Caco-2 (cell line): ENCODE results near the gene C14orf180. TPM values are rescaled to one million over a fixed set of nuclear protein-coding genes. Genes with fewer than 3 reads are reported as not detected.

Source experiments
- BruUV-seq: library from RNA; stranded (reverse); fragments of 400-500 nt; replicated peaks from 2 replicates; lab custom pipeline; 2021; lab: Mats Ljungman, UMichigan
- CTCF ChIA-PET: fragments of 300-600 bp; sonication (Branson Sonifier 250); formaldehyde crosslinking; loops from one replicate; lab custom pipeline; 2022; ENCODE audit warnings: antibody characterized with exemption; lab: Charles Lee
- POLR2A ChIA-PET: fragments of 300-600 bp; sonication (Branson Sonifier 250); formaldehyde crosslinking; loops from one replicate; lab custom pipeline; 2022; ENCODE audit warnings: antibody characterized with exemption; lab: Charles Lee
- DNase-seq, 2 experiments: peaks; one replicate each; pipeline versions ENCODE4 v3.0.0 to v3.0.0-alpha.2; 2020 to 2022
- H3K27me3 ChIP-seq: replicated peaks from 2 replicates; pipeline ENCODE4 v1.6.0; 2011; ENCODE audit warnings: low read length; ENCODE audit not compliant: control insufficient read depth, insufficient read depth
- H3K36me3 ChIP-seq: 2 replicates; pipeline ENCODE4 v1.5.1; 2011; ENCODE audit warnings: low read length; ENCODE audit not compliant: control insufficient read depth, insufficient read depth
- H3K4me1 ChIP-seq: fragments of 250-450 bp; sonication (Bioruptor Pico); 2 replicates; pipeline ENCODE4 v1.5.1; 2020; ENCODE audit warnings: mild to moderate bottlenecking
- H3K4me3 ChIP-seq: 2 replicates; pipeline ENCODE4 v1.5.1; 2011; ENCODE audit warnings: low read depth, mild to moderate bottlenecking, control low read depth, low read length
- H3K9me3 ChIP-seq: fragments of 250-450 bp; sonication (Bioruptor Pico); 2 replicates; pipeline ENCODE4 v1.5.1; 2020; ENCODE audit warnings: mild to moderate bottlenecking, moderate library complexity
- H3K27ac Mint-ChIP-seq: one replicate; pipeline ENCODE4 v1.8.0; 2022; ENCODE audit warnings: mixed read lengths; ENCODE audit not compliant: unreplicated experiment
- H3K27me3 Mint-ChIP-seq: one replicate; pipeline ENCODE4 v1.8.0; 2022; ENCODE audit warnings: mixed read lengths; ENCODE audit not compliant: insufficient read depth, unreplicated experiment
- H3K36me3 Mint-ChIP-seq: one replicate; pipeline ENCODE4 v1.8.0; 2022; ENCODE audit warnings: mild to moderate bottlenecking, mixed read lengths; ENCODE audit not compliant: insufficient read depth, unreplicated experiment
- H3K4me1 Mint-ChIP-seq: one replicate; pipeline ENCODE4 v1.8.0; 2022; ENCODE audit warnings: low read depth, mixed read lengths; ENCODE audit not compliant: unreplicated experiment
- H3K4me3 Mint-ChIP-seq: one replicate; pipeline ENCODE4 v1.8.0; 2022; ENCODE audit warnings: mild to moderate bottlenecking, moderate library complexity, mixed read lengths; ENCODE audit not compliant: unreplicated experiment
- H3K9me3 Mint-ChIP-seq: one replicate; pipeline ENCODE4 v1.8.0; 2022; ENCODE audit warnings: mixed read lengths; ENCODE audit not compliant: unreplicated experiment
- intact Hi-C: fragments of 100-400 bp; cut with micrococcal nuclease; formaldehyde crosslinking; loops from one replicate; pipeline ENCODE4 v1.10.0; 2022; ENCODE audit not compliant: unreplicated experiment
- total RNA-seq: library from RNA; stranded (reverse); gene quantifications from 2 replicates; pipeline ENCODE4 v1.2.3, GENCODE V29; 2022
- TF ChIP-seq, protein P1 (sequence below), 2 experiments: fragments of 200-600 bp in 1 of 2; IDR thresholded peaks; 1 replicate in 1 of 2; 2 replicates in 1 of 2; pipeline versions ENCODE4 v1.5.1 to v1.8.0; 2011 to 2022; ENCODE audit warnings: antibody characterized with exemption in 1 of 2, control low read depth in 1 of 2, inconsistent platforms in 1 of 2, low read depth in 1 of 2, low read length in 1 of 2, mild to moderate bottlenecking in 1 of 2, moderate library complexity in 1 of 2; ENCODE audit not compliant: insufficient read depth in 1 of 2, severe bottlenecking in 1 of 2, unreplicated experiment in 1 of 2

The C14orf180 gene
- total RNA-seq, 1 experiment from 2014 or later: not detected

DNA sequence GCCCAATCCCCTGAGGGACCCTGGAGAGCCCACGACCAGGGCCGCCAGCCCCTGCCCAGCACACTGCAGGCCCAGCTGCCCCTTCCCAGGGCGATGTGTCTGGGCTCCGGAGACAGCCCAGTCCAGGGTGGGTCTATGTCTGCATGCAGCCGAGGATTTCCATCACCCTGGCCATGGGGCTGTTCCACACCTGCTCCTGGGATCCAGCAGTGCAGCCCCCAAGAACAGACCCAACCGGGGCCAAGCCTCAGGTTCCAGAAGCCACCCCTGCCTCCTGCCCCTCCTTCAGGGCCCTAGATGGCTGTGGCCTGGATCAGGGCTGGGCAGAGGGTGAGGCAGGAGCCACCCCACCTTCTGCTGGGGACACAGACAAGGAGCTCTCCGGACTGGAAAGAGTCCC, 11.5 kb downstream of the C14orf180 start:
- Mint-ChIP-seq H3K36me3 (no peaks in the 10 kb centered on the region), H3K4me3 (no peak overlapping the region), H3K9me3 (no peaks in the 10 kb centered on the region), H3K4me1 (no peaks in the 10 kb centered on the region), H3K27ac (no peak overlapping the region), H3K27me3 (peaks cover 8% of the 10 kb centered on the region)
- TF ChIP-seq, protein P1, sequence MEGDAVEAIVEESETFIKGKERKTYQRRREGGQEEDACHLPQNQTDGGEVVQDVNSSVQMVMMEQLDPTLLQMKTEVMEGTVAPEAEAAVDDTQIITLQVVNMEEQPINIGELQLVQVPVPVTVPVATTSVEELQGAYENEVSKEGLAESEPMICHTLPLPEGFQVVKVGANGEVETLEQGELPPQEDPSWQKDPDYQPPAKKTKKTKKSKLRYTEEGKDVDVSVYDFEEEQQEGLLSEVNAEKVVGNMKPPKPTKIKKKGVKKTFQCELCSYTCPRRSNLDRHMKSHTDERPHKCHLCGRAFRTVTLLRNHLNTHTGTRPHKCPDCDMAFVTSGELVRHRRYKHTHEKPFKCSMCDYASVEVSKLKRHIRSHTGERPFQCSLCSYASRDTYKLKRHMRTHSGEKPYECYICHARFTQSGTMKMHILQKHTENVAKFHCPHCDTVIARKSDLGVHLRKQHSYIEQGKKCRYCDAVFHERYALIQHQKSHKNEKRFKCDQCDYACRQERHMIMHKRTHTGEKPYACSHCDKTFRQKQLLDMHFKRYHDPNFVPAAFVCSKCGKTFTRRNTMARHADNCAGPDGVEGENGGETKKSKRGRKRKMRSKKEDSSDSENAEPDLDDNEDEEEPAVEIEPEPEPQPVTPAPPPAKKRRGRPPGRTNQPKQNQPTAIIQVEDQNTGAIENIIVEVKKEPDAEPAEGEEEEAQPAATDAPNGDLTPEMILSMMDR (IDR thresholded peaks at IDR 0.05; ENCODE audit: insufficient read depth in 1 of 2, low read depth in 1 of 2, low read length in 1 of 2, severe bottlenecking in 1 of 2, unreplicated experiment in 1 of 2): no peak
- intact Hi-C loops: no loop called here
- CTCF ChIA-PET: no interaction called here
- no peaks in the 10 kb centered on the region for H3K4me1 ChIP-seq
- no peak overlapping the region for H3K4me3 ChIP-seq
- H3K9me3 ChIP-seq: no peaks in the 10 kb centered on the region
- DNase-seq: no peak
- H3K27me3 ChIP-seq: no peaks in the 10 kb centered on the region
- no peaks in the 10 kb centered on the region for H3K36me3 ChIP-seq
- no TSS peak for BruUV-seq
- POLR2A ChIA-PET: no interaction called here

DNA sequence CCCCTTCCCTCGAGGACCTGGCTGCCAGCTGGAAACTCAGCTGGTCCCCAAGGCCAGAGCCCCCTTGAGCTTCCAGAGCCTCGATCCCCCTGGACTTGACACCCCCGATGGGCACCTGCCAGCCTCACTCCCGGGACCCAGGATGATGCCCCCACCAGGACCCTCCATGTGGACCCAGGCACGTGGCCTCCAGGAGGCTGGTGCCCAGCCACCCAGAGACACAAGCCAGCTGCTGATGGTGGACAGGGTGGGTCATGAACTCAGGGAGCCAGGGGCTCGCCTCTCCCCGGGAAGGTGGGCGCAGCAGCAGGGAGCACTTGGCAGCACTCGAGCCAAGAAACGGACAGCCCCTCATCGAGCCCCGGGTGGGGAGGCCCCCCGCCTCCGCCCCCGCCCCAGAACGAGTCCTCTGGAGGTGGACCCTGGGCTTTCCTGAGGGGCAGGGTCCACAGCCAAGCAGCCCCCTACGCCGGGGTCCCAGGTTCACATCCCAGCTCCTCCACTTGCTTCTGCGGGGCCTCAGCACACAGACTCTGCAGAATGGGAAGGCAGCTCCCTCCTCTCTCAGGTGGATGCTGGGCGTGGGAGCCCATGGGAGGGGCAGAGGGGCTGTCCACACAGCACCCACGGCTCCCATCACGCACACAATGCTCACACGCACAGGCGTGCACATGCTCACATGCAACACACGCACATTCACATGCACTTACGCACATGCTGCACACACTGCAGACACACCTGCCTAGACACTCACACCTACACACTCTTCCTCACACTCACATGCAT, 12.1 kb downstream of the C14orf180 start:
- TF ChIP-seq, protein P1 (IDR thresholded peaks at IDR 0.05; ENCODE audit: insufficient read depth in 1 of 2, low read depth in 1 of 2, low read length in 1 of 2, severe bottlenecking in 1 of 2, unreplicated experiment in 1 of 2): no peak
- no TSS peak for BruUV-seq
- ChIA-PET CTCF (no interaction called here), POLR2A (no interaction called here)
- Histone ChIP-seq H3K9me3 (no peaks in the 10 kb centered on the region), H3K27me3 (no peaks in the 10 kb centered on the region), H3K4me3 (no peak overlapping the region), H3K4me1 (no peaks in the 10 kb centered on the region), H3K36me3 (no peaks in the 10 kb centered on the region)
- no peak overlapping the region for H3K27ac Mint-ChIP-seq
- H3K27me3 Mint-ChIP-seq: peaks cover 6% of the 10 kb centered on the region
- no peak overlapping the region for H3K4me3 Mint-ChIP-seq
- no peaks in the 10 kb centered on the region for H3K9me3 Mint-ChIP-seq
- intact Hi-C loops: no loop called here
- H3K36me3 Mint-ChIP-seq: no peaks in the 10 kb centered on the region
- H3K4me1 Mint-ChIP-seq: no peaks in the 10 kb centered on the region
- DNase-seq: no peak

DNA sequence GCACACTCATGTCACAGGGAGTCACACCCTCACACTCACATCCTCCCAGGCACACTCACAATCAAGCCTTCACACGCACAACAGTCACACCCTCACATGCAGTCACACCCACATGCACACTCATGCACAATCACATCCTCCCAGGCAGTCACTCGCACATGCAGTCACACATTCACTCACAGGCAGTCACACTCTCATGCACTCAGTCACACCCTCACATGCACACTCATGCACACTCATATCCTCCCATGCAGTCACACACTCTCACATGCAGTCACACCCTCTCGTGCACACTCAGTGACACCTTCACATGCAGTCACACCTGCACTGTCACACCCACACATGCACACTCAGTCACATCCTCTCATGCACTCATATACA, 12.7 kb downstream of the C14orf180 start:
- BruUV-seq: no TSS peak
- POLR2A ChIA-PET: no interaction called here
- Mint-ChIP-seq H3K4me1 (no peaks in the 10 kb centered on the region), H3K27me3 (peaks cover 6% of the 10 kb centered on the region), H3K36me3 (no peaks in the 10 kb centered on the region), H3K4me3 (no peak overlapping the region), H3K27ac (no peak overlapping the region), H3K9me3 (no peaks in the 10 kb centered on the region)
- TF ChIP-seq, protein P1 (IDR thresholded peaks at IDR 0.05; ENCODE audit: insufficient read depth in 1 of 2, low read depth in 1 of 2, low read length in 1 of 2, severe bottlenecking in 1 of 2, unreplicated experiment in 1 of 2): no peak
- no peak for DNase-seq
- no peaks in the 10 kb centered on the region for H3K4me1 ChIP-seq
- H3K4me3 ChIP-seq: no peak overlapping the region
- H3K27me3 ChIP-seq: no peaks in the 10 kb centered on the region
- no peaks in the 10 kb centered on the region for H3K36me3 ChIP-seq
- H3K9me3 ChIP-seq: no peaks in the 10 kb centered on the region
- CTCF ChIA-PET: no interaction called here
- intact Hi-C loops: no loop called here
